Smooth muscle cell (in vitro differentiated cells): Measurements from ENCODE around the gene KASH5. TPM values are rescaled to one million over a fixed set of nuclear protein-coding genes. Genes with fewer than 3 reads are reported as not detected.

Experiments used
- DNase-seq: peaks from one replicate; lab custom pipeline; 2025; ENCODE audit not compliant: unreplicated experiment; lab: John Stamatoyannopoulos, UW
- H2AFZ ChIP-seq: fragments of 200-600 bp; sonication (generic); 2 replicates; pipeline ENCODE4 v1.6.0; 2016; ENCODE audit warnings: antibody characterized with exemption, low read depth, mild to moderate bottlenecking
- H3F3A ChIP-seq: fragments of 200-600 bp; sonication (generic); 2 replicates; pipeline ENCODE4 v1.6.0; 2017; ENCODE audit warnings: antibody characterized with exemption, low read depth
- H3K27ac ChIP-seq: fragments of 200-600 bp; sonication (generic); 2 replicates; pipeline ENCODE4 v1.5.1; 2016; ENCODE audit warnings: low read depth, mild to moderate bottlenecking
- H3K27me3 ChIP-seq: fragments of 200-600 bp; sonication (generic); 2 replicates; pipeline ENCODE4 v1.6.1; 2016; ENCODE audit warnings: low read depth, mild to moderate bottlenecking
- H3K36me3 ChIP-seq: fragments of 200-600 bp; sonication (generic); 2 replicates; pipeline ENCODE4 v1.5.1; 2016; ENCODE audit warnings: low read depth
- H3K4me1 ChIP-seq: fragments of 200-600 bp; sonication (generic); 2 replicates; pipeline ENCODE4 v1.5.1; 2016; ENCODE audit warnings: low read depth
- H3K4me2 ChIP-seq: fragments of 200-600 bp; sonication (generic); 2 replicates; pipeline ENCODE4 v1.6.0; 2016; ENCODE audit warnings: mild to moderate bottlenecking
- H3K4me3 ChIP-seq: fragments of 200-600 bp; sonication (generic); 2 replicates; pipeline ENCODE4 v1.5.1; 2016; ENCODE audit warnings: mild to moderate bottlenecking
- H3K79me2 ChIP-seq: fragments of 200-600 bp; sonication (generic); 2 replicates; pipeline ENCODE4 v1.6.0; 2016; ENCODE audit warnings: low read depth, mild to moderate bottlenecking
- H3K9ac ChIP-seq: fragments of 200-600 bp; sonication (generic); 2 replicates; pipeline ENCODE4 v1.6.0; 2016; ENCODE audit warnings: low read depth
- H3K9me3 ChIP-seq: fragments of 200-600 bp; sonication (generic); replicated peaks from 2 replicates; pipeline ENCODE4 v1.5.1; 2016; ENCODE audit warnings: low read depth
- H4K20me1 ChIP-seq: fragments of 200-600 bp; sonication (generic); 2 replicates; pipeline ENCODE4 v1.6.0; 2016; ENCODE audit warnings: low read depth
- WGBS: methylation state at CpG from one replicate; pipeline ENCODE4 v1.1.7; 2016; ENCODE audit warnings: low lambda C conversion rate; 5-methylcytosine and 5-hydroxymethylcytosine counted together
- polyA plus RNA-seq: library from polyadenylated mRNA; unstranded; fragments of >200 nt; fragmentation: Nextera tagmentation; extraction: Ambion mirVana; gene quantifications from 2 replicates; pipeline ENCODE4 v1.2.1, GENCODE V29; 2016
- total RNA-seq: library from RNA; depleted of rRNA; stranded (reverse); fragments of >200 nt; gene quantifications from 2 replicates; pipeline ENCODE4 v1.2.3, GENCODE V29; 2014
- TF ChIP-seq, protein P1 (sequence below): fragments of 200-600 bp; sonication (generic); IDR thresholded peaks from 2 replicates; pipeline ENCODE4 v1.5.1; 2017; ENCODE audit warnings: borderline replicate concordance, mild to moderate bottlenecking, antibody characterized with exemption; ENCODE audit not compliant: insufficient read depth, poor library complexity, severe bottlenecking

Gene KASH5
- total and polyA plus RNA-seq, 2 experiments from 2014 or later = not detected

GRCh38 chr19:49362929-49363267 is 25.2 kb upstream of the KASH5 start:
- Histone ChIP-seq H3K4me2 (peak overlapping the region; percentile 95), H4K20me1 (peaks cover under 1% of the 10 kb centered on the region), H3K27me3 (no peaks in the 10 kb centered on the region), H3K4me3 (peak overlapping the region; percentile 76), H3K9ac (peak overlapping the region; percentile 96), H3K27ac (peak overlapping the region; percentile 97), H3K36me3 (no peaks in the 10 kb centered on the region), H3K4me1 (peaks cover 3% of the 10 kb centered on the region), H3K9me3 (no peaks in the 10 kb centered on the region), H2AFZ (peak overlapping the region; percentile 75), H3K79me2 (peaks cover 39% of the 10 kb centered on the region), H3F3A (peaks cover 6% of the 10 kb centered on the region)
- DNase-seq = peak; percentile 77
- TF ChIP-seq, protein P1, sequence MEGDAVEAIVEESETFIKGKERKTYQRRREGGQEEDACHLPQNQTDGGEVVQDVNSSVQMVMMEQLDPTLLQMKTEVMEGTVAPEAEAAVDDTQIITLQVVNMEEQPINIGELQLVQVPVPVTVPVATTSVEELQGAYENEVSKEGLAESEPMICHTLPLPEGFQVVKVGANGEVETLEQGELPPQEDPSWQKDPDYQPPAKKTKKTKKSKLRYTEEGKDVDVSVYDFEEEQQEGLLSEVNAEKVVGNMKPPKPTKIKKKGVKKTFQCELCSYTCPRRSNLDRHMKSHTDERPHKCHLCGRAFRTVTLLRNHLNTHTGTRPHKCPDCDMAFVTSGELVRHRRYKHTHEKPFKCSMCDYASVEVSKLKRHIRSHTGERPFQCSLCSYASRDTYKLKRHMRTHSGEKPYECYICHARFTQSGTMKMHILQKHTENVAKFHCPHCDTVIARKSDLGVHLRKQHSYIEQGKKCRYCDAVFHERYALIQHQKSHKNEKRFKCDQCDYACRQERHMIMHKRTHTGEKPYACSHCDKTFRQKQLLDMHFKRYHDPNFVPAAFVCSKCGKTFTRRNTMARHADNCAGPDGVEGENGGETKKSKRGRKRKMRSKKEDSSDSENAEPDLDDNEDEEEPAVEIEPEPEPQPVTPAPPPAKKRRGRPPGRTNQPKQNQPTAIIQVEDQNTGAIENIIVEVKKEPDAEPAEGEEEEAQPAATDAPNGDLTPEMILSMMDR = no peak
- under 1% methylated on average over 14 of the region's 14 CpGs for WGBS

- Histone ChIP-seq H3K4me2 (peak within 1 kb of the TSS; percentile 95), H2AFZ (peak within 1 kb of the TSS; percentile 75), H3K79me2 (peaks cover 34% of the 10 kb centered on the region), H3K9me3 (no peaks in the 10 kb centered on the region), H3K27ac (peak within 1 kb of the TSS; percentile 97), H3F3A (peaks cover 6% of the 10 kb centered on the region), H3K4me3 (peak within 1 kb of the TSS; percentile 76), H3K9ac (peak within 1 kb of the TSS; percentile 96), H3K36me3 (no peaks in the 10 kb centered on the region), H4K20me1 (no peaks in the 10 kb centered on the region), H3K27me3 (no peaks in the 10 kb centered on the region), H3K4me1 (peaks cover 3% of the 10 kb centered on the region)
- under 1% methylated on average over 46 of the region's 46 CpGs for WGBS
- peak; percentile 99 for DNase-seq
- TF ChIP-seq, protein P1 = no peak
Measured at GRCh38 chr19:49363268-49364082, 24.6 kb upstream of the KASH5 start, which contains the start of gene DKKL1. Gene DKKL1, plus strand, starts transcription at chr19:49363877. Its CDS starts 122 bp downstream, at chr19:49363999.

GRCh38 chr19:49364083-49364737 is 23.8 kb upstream of the KASH5 start:
- WGBS = 71% methylated on average over 26 of the region's 27 CpGs
- peak overlapping the region; percentile 33 for H3K4me2 ChIP-seq
- TF ChIP-seq, protein P1 = no peak
- H3K9ac ChIP-seq = no peak overlapping the region
- peaks cover 28% of the 10 kb centered on the region for H3K79me2 ChIP-seq
- H2AFZ ChIP-seq = no peak overlapping the region
- no peaks in the 10 kb centered on the region for H3K27me3 ChIP-seq
- H3K27ac ChIP-seq = no peak overlapping the region
- no peaks in the 10 kb centered on the region for H4K20me1 ChIP-seq
- H3K4me1 ChIP-seq = peaks cover 3% of the 10 kb centered on the region
- peaks cover 6% of the 10 kb centered on the region for H3F3A ChIP-seq
- H3K36me3 ChIP-seq = no peaks in the 10 kb centered on the region
- no peak for DNase-seq
- H3K4me3 ChIP-seq = peak overlapping the region; percentile 76
- H3K9me3 ChIP-seq = no peaks in the 10 kb centered on the region
